ENCODE data around the gene PKDCC. TPM values are rescaled to one million over a fixed set of nuclear protein-coding genes. Genes with fewer than 3 reads are reported as not detected.

Gene PKDCC
- total and polyA plus RNA-seq, 4 donors: 2.0 to 76.0 (median 19.8) TPM

DNA sequence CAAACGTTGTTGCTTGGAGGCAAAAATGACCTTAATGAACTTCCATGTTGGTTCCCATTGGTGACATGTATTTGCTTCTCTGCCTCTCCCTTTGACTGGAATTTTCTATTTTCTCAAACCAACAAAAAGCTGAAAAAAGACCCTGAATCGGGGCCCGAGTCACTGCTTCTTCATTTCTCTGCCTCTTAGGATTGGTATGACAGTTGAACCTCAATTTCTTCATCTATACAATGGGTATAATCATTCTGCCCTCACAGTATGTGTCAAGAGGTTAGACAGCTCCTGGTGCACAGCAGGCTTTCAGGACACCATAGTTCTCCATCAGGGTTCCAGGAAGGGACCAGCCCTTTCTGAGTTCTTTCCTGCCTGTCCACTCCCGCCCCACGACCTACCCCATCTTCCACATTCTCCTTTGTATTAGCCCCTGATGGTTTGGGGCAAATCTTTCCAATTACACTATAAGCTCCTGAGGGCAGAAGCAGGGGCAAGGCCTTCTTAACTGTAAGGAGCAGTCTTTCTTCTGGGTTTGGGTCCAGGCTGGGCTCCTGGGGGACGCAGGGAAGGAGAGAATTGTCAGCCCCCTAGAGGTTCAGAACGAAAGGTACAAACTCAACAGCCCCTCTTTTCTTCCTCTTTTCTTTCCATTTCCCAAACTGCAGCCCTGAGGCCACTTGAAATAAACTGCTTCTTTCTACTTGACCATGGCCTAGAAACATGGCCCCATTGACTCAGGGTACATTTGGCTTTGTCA, 6.3 kb upstream of the PKDCC start:
- Histone ChIP-seq H3K9me3 (ENCODE audit: control insufficient read depth in 4 of 4, low read length in 3 of 4) (no peaks in the 10 kb centered on the region), H3K9ac (ENCODE audit: low read depth in 1 of 2, low read length in 2 of 2) (no peak overlapping the region), H3K36me3 (ENCODE audit: control insufficient read depth in 4 of 4, insufficient read depth in 3 of 4, low read depth in 1 of 4, low read length in 3 of 4) (no peaks in the 10 kb centered on the region), H3K27me3 (ENCODE audit: control insufficient read depth in 4 of 4, insufficient read depth in 4 of 4, low read length in 3 of 4) (no peaks in the 10 kb centered on the region), H3K4me3 (ENCODE audit: low read depth in 1 of 3, low read length in 3 of 3) (no peak overlapping the region), H3K27ac (ENCODE audit: low read depth in 1 of 2, low read length in 2 of 2) (no peak overlapping the region), H3K4me1 (ENCODE audit: control insufficient read depth in 4 of 4, insufficient read depth in 4 of 4, low read length in 3 of 4) (peaks cover 0 to 6% (median 4%) of the 10 kb centered on the region in 4 donors)
- no peak for TF ChIP-seq NR2F2 (IDR thresholded peaks at IDR 0.05)
- no peak for TF ChIP-seq JUND (IDR thresholded peaks at IDR 0.05)
- TF ChIP-seq, protein P1, sequence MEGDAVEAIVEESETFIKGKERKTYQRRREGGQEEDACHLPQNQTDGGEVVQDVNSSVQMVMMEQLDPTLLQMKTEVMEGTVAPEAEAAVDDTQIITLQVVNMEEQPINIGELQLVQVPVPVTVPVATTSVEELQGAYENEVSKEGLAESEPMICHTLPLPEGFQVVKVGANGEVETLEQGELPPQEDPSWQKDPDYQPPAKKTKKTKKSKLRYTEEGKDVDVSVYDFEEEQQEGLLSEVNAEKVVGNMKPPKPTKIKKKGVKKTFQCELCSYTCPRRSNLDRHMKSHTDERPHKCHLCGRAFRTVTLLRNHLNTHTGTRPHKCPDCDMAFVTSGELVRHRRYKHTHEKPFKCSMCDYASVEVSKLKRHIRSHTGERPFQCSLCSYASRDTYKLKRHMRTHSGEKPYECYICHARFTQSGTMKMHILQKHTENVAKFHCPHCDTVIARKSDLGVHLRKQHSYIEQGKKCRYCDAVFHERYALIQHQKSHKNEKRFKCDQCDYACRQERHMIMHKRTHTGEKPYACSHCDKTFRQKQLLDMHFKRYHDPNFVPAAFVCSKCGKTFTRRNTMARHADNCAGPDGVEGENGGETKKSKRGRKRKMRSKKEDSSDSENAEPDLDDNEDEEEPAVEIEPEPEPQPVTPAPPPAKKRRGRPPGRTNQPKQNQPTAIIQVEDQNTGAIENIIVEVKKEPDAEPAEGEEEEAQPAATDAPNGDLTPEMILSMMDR (IDR thresholded peaks at IDR 0.05; ENCODE audit: low read depth, low read length, missing input control): no peak
- TF ChIP-seq, protein P2, sequence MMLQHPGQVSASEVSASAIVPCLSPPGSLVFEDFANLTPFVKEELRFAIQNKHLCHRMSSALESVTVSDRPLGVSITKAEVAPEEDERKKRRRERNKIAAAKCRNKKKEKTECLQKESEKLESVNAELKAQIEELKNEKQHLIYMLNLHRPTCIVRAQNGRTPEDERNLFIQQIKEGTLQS (IDR thresholded peaks at IDR 0.05): no peak
- no peak for TF ChIP-seq REST (IDR thresholded peaks at IDR 0.05)
- no peak for TF ChIP-seq RAD21 (IDR thresholded peaks at IDR 0.05)
- no peak for TF ChIP-seq HNF4A (conservative IDR thresholded peaks at IDR 0.05)
- no peak for TF ChIP-seq FOXA2 (IDR thresholded peaks at IDR 0.05)
- no peak for TF ChIP-seq EGR1 (IDR thresholded peaks at IDR 0.05; ENCODE audit: low read depth in 2 of 2)
- no peak for TF ChIP-seq SP1 (IDR thresholded peaks at IDR 0.05)
- TF ChIP-seq RXRA (IDR thresholded peaks at IDR 0.05): no peak
- DNase-seq (ENCODE audit: low spot score): no peak
- 80% methylated on average over 7 of the region's 7 CpGs for WGBS

DNA sequence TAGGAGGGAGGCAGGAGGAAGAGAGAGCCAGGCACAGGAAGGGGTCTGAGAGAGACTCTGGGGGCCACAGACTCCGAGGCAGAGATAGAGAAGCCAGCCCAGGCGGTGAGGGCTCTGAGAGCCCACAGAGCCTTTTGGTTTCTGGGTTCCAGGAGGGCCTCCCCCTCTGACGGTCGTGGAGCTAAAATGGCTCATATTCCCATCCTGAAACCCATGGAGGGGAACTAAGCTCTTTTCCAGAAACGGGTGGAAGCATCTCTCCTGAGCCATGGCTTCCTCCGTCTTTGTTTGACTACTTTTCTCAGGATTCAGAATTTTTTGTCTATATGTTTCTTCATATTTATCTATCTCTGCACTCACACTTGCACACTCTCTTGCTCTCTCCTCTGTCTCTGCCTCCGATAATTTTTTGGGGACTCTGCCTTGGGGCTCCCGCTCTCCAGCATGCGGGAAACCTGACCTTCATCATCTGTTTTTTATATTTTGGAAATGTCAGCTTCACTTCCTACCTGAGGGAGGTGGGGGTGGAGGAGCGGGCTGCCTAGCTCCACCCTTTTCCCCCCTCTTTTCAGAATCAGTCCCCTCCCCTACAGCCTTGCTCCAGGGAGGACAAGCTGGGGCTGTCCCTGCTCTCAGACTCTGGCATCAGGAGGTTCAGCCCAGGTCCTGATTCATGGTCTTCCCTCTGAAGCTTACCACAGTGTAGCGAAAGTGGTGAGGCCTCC, 5.0 kb upstream of the PKDCC start:
- Histone ChIP-seq H3K9me3 (ENCODE audit: control insufficient read depth in 4 of 4, low read length in 3 of 4) (no peaks in the 10 kb centered on the region), H3K27me3 (ENCODE audit: control insufficient read depth in 4 of 4, insufficient read depth in 4 of 4, low read length in 3 of 4) (no peaks in the 10 kb centered on the region), H3K4me1 (ENCODE audit: control insufficient read depth in 4 of 4, insufficient read depth in 4 of 4, low read length in 3 of 4) (peaks cover 3 to 15% (median 7%) of the 10 kb centered on the region in 4 donors), H3K36me3 (ENCODE audit: control insufficient read depth in 4 of 4, insufficient read depth in 3 of 4, low read depth in 1 of 4, low read length in 3 of 4) (no peaks in the 10 kb centered on the region), H3K9ac (ENCODE audit: low read depth in 1 of 2, low read length in 2 of 2) (no peak overlapping the region), H3K4me3 (ENCODE audit: low read depth in 1 of 3, low read length in 3 of 3) (no peak overlapping the region), H3K27ac (ENCODE audit: low read depth in 1 of 2, low read length in 2 of 2) (no peak overlapping the region)
- WGBS: 91% methylated on average over 11 of the region's 11 CpGs
- DNase-seq (ENCODE audit: low spot score): no peak
- TF ChIP-seq SP1 (IDR thresholded peaks at IDR 0.05) (no peak), FOXA2 (IDR thresholded peaks at IDR 0.05) (no peak), EGR1 (IDR thresholded peaks at IDR 0.05; ENCODE audit: low read depth in 2 of 2) (no peak), REST (IDR thresholded peaks at IDR 0.05) (no peak), ZBTB33 (IDR thresholded peaks at IDR 0.05) (no peak), YY1 (IDR thresholded peaks at IDR 0.05) (no peak), RAD21 (IDR thresholded peaks at IDR 0.05) (no peak), GABPA (IDR thresholded peaks at IDR 0.05 in 1 of 2, conservative IDR thresholded peaks at IDR 0.05 in 1 of 2) (no peak), HNF4A (conservative IDR thresholded peaks at IDR 0.05) (no peak)
- TF ChIP-seq, protein P1 (IDR thresholded peaks at IDR 0.05; ENCODE audit: low read depth, low read length, missing input control): no peak

Data from liver (tissue), 9 donors.